ENCODE data around the gene PSMG4. TPM values are rescaled to one million over a fixed set of nuclear protein-coding genes. Genes with fewer than 3 reads are reported as not detected.

Gene PSMG4
- total RNA-seq, 3 donors from 2014 or later = 26.0 to 31.6 (median 27.8) TPM

DNA sequence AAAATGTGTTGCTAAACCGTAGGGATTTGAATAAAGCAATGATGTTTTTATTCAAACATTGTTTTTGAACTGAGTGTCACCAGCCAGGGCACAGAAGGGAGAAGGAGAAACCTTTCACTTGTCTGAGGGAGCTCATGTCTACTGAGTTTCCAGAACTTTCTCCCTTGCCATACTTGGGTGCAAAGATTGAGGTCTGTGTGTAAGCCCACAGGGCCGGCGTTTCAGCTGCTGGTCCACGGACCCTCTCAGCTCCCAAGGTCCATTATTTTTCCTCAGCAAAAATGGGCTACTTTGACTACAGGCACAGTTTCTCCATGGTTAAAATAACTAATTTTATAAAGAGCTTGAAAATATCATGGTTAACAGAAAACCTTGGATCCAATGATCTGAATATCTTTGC, 32.6 kb downstream of the PSMG4 start:
- Mint-ChIP-seq H3K27me3 (ENCODE audit: low read depth) (peaks cover 3% of the 10 kb centered on the region), H3K9me3 (no peaks in the 10 kb centered on the region), H3K4me1 (ENCODE audit: low read depth) (no peaks in the 10 kb centered on the region), H3K36me3 (ENCODE audit: insufficient read depth) (no peaks in the 10 kb centered on the region), H3K4me3 (no peak overlapping the region)
- DNase-seq (no peak), ATAC-seq (no peak)

DNA sequence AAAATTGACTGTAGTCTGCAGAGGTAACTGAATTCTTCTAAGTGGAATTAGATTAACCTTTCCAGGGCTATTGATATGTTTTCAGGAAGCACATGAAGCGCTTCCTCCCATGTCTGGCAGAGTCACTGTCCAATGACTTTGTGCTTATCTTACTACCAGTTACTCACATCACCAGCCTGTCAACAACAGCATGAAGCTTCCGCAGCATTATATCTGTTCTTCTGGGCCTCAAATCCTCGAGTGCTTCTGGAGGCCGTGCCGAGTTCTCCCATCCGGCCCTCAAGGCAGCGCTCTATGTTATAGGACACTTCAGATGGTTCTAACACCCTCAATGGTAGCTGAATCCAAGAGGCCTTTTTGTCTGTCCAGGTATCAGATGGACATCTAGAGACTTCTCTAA, 33.2 kb downstream of the PSMG4 start:
- no peaks in the 10 kb centered on the region for H3K9me3 Mint-ChIP-seq
- DNase-seq (no peak), ATAC-seq (no peak)
- peaks cover 3% of the 10 kb centered on the region for H3K27me3 Mint-ChIP-seq (ENCODE audit: low read depth)
- H3K4me3 Mint-ChIP-seq = no peak overlapping the region
- H3K4me1 Mint-ChIP-seq (ENCODE audit: low read depth) = no peaks in the 10 kb centered on the region
- H3K36me3 Mint-ChIP-seq (ENCODE audit: insufficient read depth) = no peaks in the 10 kb centered on the region

DNA sequence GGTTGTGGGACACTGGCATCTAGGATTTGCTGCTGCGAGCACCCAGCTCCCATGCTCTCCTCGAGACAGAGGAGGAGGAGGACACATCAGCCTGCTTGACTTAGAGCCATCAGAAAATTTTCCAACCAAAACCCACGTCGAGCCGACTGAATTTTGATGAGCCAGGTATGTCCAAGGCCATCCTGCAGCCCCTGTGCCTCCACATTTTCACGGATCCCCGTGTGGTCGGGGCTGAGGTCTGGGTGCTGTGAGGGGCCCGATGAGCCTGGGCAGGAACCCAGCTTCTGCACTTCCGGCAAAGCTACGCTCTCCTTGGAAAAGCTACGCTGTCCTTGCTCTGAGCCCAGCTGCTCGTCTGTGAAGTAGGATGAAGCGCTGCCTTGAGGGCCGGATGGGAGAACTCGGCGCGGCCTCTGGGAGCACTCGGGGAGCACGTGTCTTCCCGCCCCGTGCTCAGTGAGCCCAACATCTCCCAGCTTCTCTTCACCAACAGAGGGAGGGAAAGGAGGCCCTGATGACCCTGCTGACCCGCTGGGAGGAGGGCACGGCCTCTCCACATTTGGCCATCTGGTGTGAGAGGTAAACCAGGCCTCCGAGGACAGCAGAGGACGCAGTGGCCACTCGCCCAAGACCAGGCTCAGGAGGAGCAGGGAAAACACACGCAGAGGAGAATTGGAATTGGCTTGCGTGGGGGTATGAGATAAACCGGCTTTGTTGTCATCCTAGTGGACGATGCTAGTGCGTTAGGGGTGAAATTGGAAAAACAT, 33.9 kb downstream of the PSMG4 start:
- H3K27me3 Mint-ChIP-seq (ENCODE audit: low read depth) = peaks cover 3% of the 10 kb centered on the region
- H3K4me3 Mint-ChIP-seq = no peak overlapping the region
- DNase-seq = no peak
- H3K9me3 Mint-ChIP-seq = no peaks in the 10 kb centered on the region
- no peak for ATAC-seq
- H3K4me1 Mint-ChIP-seq (ENCODE audit: low read depth) = no peaks in the 10 kb centered on the region
- H3K36me3 Mint-ChIP-seq (ENCODE audit: insufficient read depth) = no peaks in the 10 kb centered on the region

DNA sequence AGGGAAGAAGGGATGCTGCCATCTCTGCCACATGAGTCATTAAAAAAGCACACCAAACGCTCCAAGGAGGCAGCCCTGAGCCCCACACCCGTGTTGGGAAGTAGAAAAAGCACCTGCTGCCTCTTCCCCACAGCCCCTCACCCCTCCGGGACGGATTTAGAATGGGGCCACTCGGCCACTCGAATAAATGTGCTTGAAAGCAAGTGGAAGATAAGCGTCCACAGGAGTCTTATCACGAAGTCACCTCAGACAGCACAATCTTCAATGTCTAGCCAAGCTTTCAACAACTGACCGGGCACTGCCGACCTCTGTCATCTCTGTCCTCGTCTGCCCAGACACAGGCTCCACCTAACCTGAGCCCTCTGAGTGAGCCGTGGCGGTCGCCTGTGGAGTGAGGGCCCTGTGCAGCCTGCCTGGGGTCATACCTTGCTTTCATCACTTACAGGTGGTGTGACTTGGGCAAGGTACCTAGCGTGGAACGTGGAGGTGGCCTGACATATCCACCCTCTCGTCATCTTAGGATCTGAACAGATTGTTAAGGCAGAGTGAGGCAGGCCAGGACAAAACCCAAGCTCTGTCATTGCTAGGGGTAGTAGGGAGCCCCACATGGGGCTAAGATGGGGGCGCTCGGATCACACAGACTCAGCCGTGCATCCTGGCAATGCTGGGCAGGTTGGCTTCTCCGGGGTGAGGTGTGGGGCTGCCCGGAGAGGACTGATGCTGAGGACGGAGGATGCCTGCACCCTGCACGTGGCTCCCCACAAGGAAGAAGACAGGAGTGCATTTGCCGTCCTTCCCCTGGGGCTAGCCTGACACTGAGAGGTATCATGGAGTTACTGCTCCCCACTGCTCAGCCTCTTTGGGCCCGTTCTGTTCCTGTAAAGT, 34.8 kb downstream of the PSMG4 start:
- no peaks in the 10 kb centered on the region for H3K4me1 Mint-ChIP-seq (ENCODE audit: low read depth)
- no peak overlapping the region for H3K4me3 Mint-ChIP-seq
- peaks cover 8% of the 10 kb centered on the region for H3K27me3 Mint-ChIP-seq (ENCODE audit: low read depth)
- H3K9me3 Mint-ChIP-seq = no peaks in the 10 kb centered on the region
- H3K36me3 Mint-ChIP-seq (ENCODE audit: insufficient read depth) = no peaks in the 10 kb centered on the region
- no peak for ATAC-seq
- no peak for DNase-seq

DNA sequence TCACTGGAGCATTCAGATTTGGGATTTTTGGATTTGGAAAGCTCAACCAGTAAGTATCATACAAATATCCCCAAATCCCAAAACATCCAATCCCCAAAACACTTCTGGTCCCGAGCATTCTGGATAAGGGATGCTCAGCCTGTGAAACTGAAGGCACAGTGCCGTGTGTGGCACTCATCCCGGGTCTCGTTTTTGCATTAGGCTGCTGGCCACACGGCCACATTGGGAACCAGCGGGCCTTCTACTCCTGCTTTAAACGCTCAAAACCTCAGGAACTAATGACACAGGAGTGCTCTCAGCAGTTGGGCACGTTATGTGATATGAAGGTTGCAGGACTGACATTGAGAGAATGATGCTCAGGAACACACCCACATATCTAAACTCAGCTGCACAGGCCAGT, 35.6 kb downstream of the PSMG4 start:
- DNase-seq = no peak
- H3K4me3 Mint-ChIP-seq = no peak overlapping the region
- H3K4me1 Mint-ChIP-seq (ENCODE audit: low read depth) = no peaks in the 10 kb centered on the region
- H3K9me3 Mint-ChIP-seq = no peaks in the 10 kb centered on the region
- no peaks in the 10 kb centered on the region for H3K36me3 Mint-ChIP-seq (ENCODE audit: insufficient read depth)
- ATAC-seq = no peak
- peaks cover 8% of the 10 kb centered on the region for H3K27me3 Mint-ChIP-seq (ENCODE audit: low read depth)

GRCh38 chr6:3294921-3295871, 36.4 kb downstream of the PSMG4 start:
- DNase-seq = no peak
- no peaks in the 10 kb centered on the region for H3K4me1 Mint-ChIP-seq (ENCODE audit: low read depth)
- H3K36me3 Mint-ChIP-seq (ENCODE audit: insufficient read depth) = no peaks in the 10 kb centered on the region
- ATAC-seq = no peak
- H3K4me3 Mint-ChIP-seq = no peak overlapping the region
- H3K9me3 Mint-ChIP-seq = no peaks in the 10 kb centered on the region
- H3K27me3 Mint-ChIP-seq (ENCODE audit: low read depth) = peaks cover 8% of the 10 kb centered on the region

DNA sequence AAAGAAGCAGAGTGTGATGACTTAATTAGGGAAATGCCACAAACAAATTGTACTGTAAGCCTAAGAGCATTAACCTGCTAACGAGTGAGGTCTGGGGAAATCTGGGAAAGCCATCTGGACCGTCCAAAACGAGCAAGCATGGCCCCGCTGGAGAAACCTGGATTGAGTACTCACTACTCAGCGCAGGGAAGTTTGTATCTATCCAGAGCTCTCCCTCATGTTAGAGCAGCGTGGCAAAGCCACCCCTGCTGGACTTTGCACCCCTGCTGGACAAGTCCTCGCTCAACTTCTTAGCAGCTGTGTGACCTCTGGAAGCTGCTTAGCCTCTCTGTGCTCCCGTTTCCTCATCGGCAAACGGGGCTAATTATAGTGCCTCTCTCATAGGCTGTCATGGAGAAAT, 37.3 kb downstream of the PSMG4 start:
- Mint-ChIP-seq H3K27me3 (ENCODE audit: low read depth) (peaks cover 9% of the 10 kb centered on the region), H3K4me1 (ENCODE audit: low read depth) (no peaks in the 10 kb centered on the region), H3K4me3 (no peak overlapping the region), H3K9me3 (no peaks in the 10 kb centered on the region), H3K36me3 (ENCODE audit: insufficient read depth) (no peaks in the 10 kb centered on the region)
- ATAC-seq (no peak), DNase-seq (no peak)

GRCh38 chr6:3296537-3296936, 37.8 kb downstream of the PSMG4 start:
- no peak for DNase-seq
- H3K4me1 Mint-ChIP-seq (ENCODE audit: low read depth) = no peaks in the 10 kb centered on the region

GRCh38 chr6:3297006-3297405, 38.3 kb downstream of the PSMG4 start:
- H3K9me3 Mint-ChIP-seq = no peaks in the 10 kb centered on the region
- H3K27me3 Mint-ChIP-seq (ENCODE audit: low read depth) = peaks cover 11% of the 10 kb centered on the region
- ATAC-seq = no peak
- DNase-seq = no peak
- H3K36me3 Mint-ChIP-seq (ENCODE audit: insufficient read depth) = no peaks in the 10 kb centered on the region
- H3K4me3 Mint-ChIP-seq = no peak overlapping the region
- H3K4me1 Mint-ChIP-seq (ENCODE audit: low read depth) = no peaks in the 10 kb centered on the region

More at GRCh38 chr6:3296537-3296936, 37.8 kb downstream of the PSMG4 start:
- H3K27me3 Mint-ChIP-seq (ENCODE audit: low read depth) = peaks cover 10% of the 10 kb centered on the region
- ATAC-seq = no peak
- no peaks in the 10 kb centered on the region for H3K36me3 Mint-ChIP-seq (ENCODE audit: insufficient read depth)
- H3K9me3 Mint-ChIP-seq = no peaks in the 10 kb centered on the region
- H3K4me3 Mint-ChIP-seq = no peak overlapping the region

- Mint-ChIP-seq H3K4me1 (ENCODE audit: low read depth) (no peaks in the 10 kb centered on the region), H3K9me3 (peaks cover 9% of the 10 kb centered on the region), H3K36me3 (ENCODE audit: insufficient read depth) (peaks cover 2% of the 10 kb centered on the region), H3K27me3 (ENCODE audit: low read depth) (peaks cover 14% of the 10 kb centered on the region), H3K4me3 (no peak overlapping the region)
- DNase-seq (no peak), ATAC-seq (no peak)
These were observed 39.2 kb downstream of the PSMG4 start for GRCh38 chr6:3297909-3298308.

DNA sequence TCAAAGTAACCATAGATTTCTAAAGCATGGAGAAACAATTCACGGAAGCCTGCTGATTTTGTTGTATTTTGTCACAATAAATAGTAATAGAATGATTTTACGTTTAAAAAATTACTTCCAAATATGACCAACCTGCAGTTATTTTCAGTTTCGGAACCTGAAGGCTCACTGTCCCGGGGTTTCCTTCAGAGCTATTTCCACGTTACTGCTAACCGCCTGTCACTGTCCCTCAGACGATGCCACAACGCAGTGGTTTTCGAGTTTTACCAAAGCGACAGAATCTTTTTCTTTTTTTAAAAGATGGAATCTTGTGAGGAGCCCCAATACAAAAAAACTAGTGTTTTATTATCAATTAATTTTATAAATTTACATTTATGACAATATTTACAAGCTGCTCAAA, 40.5 kb downstream of the PSMG4 start:
- ATAC-seq (no peak), DNase-seq (no peak)
- Mint-ChIP-seq H3K27me3 (ENCODE audit: low read depth) (peaks cover 16% of the 10 kb centered on the region), H3K9me3 (peaks cover 10% of the 10 kb centered on the region), H3K36me3 (ENCODE audit: insufficient read depth) (peaks cover 3% of the 10 kb centered on the region), H3K4me3 (no peak overlapping the region), H3K4me1 (ENCODE audit: low read depth) (no peaks in the 10 kb centered on the region)

DNA sequence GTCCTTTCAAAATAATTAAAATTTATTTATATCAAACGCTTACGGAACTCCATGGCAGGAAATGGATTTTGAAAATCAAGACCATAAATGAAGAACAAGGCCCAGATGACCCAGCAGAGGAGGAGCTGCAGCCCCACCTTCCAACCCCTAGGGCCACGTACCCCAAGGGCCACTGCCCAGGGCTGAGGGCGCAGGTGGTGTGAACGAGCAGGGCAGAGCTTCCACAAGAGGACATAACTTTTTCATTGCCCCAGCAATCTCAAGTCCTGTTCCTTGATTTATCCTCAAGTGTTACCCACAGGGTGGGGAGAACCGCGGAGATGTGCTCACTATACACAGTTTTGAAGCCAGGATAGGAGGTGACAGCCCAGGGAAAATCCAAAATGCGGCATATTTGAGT, 42.8 kb downstream of the PSMG4 start:
- no peak overlapping the region for H3K4me3 Mint-ChIP-seq
- peaks cover 15% of the 10 kb centered on the region for H3K27me3 Mint-ChIP-seq (ENCODE audit: low read depth)
- H3K4me1 Mint-ChIP-seq (ENCODE audit: low read depth) = no peaks in the 10 kb centered on the region
- H3K36me3 Mint-ChIP-seq (ENCODE audit: insufficient read depth) = peaks cover 12% of the 10 kb centered on the region
- ATAC-seq (no peak), DNase-seq (no peak)
- H3K9me3 Mint-ChIP-seq = peaks cover 16% of the 10 kb centered on the region

- Mint-ChIP-seq H3K36me3 (ENCODE audit: insufficient read depth) (peaks cover 14% of the 10 kb centered on the region), H3K27me3 (ENCODE audit: low read depth) (peaks cover 11% of the 10 kb centered on the region), H3K9me3 (peaks cover 16% of the 10 kb centered on the region), H3K4me1 (ENCODE audit: low read depth) (no peaks in the 10 kb centered on the region), H3K4me3 (no peak overlapping the region)
- DNase-seq (no peak), ATAC-seq (no peak)
These were observed 45.2 kb downstream of the PSMG4 start for GRCh38 chr6:3303795-3304411.

Measured in activated T-cell treated with anti-CD3 and anti-CD28 coated beads, Interleukin-2, amount 50 U/mL, for 4 hours (primary cell).